Ovary (tissue), 9 donors: Measurements from ENCODE around the gene CAMK2N1. TPM values are rescaled to one million over a fixed set of nuclear protein-coding genes. Genes with fewer than 3 reads are reported as not detected.
"Not testable (repeated sequence)": the region's sequence is repeated elsewhere in the genome, so short reads cannot be mapped to it uniquely, and the experiment has no call there.

ENCODE experiments used
- DNase-seq, 5 donors: peaks; one replicate each; pipeline ENCODE4 v3.0.0-alpha.2; 2019 to 2020
- H3K27ac ChIP-seq, 2 donors: fragments of 200-600 bp; one replicate each; pipeline versions ENCODE4 v1.5.1 to v1.8.0; 2019 to 2022
- H3K27me3 ChIP-seq: fragments of 200-600 bp; one replicate; pipeline ENCODE4 v1.8.0; 2022
- H3K36me3 ChIP-seq: fragments of 200-600 bp; sonication (generic); one replicate; pipeline ENCODE4 v1.5.1; 2019
- H3K4me1 ChIP-seq: one replicate; pipeline ENCODE4 v1.8.1; 2013; ENCODE audit warnings: mild to moderate bottlenecking, moderate library complexity; ENCODE audit not compliant: insufficient read depth
- H3K4me3 ChIP-seq: fragments of 200-600 bp; sonication (generic); one replicate; pipeline ENCODE4 v1.5.1; 2017
- H3K9me3 ChIP-seq, 2 donors: fragments of 200-600 bp in 1 of 2; sonication (generic) in 1 of 2; one replicate each; pipeline versions ENCODE4 v1.5.1 to v1.8.1; 2013 to 2019; ENCODE audit warnings: mild to moderate bottlenecking in 1 of 2, moderate library complexity in 1 of 2
- EP300 ChIP-seq: sonication (generic); formaldehyde crosslinking; IDR thresholded peaks from one replicate; pipeline ENCODE4 v1.6.1; 2017; ENCODE audit warnings: antibody characterized with exemption
- POLR2A ChIP-seq: fragments of 450-650 bp; IDR thresholded peaks from one replicate; pipeline ENCODE4 v1.6.1; 2017; ENCODE audit warnings: antibody characterized with exemption, mild to moderate bottlenecking, moderate library complexity
- WGBS, 3 donors: extraction: QIAGEN DNeasy Blood & Tissue Kit in 1 of 3; methylation state at CpG; one replicate each; pipeline versions ENCODE4 v1.1.5 to v1.1.7; 2013 to 2017; 5-methylcytosine and 5-hydroxymethylcytosine counted together
- intact Hi-C, 4 donors: fragments of 100-400 bp; cut with DNase I; formaldehyde crosslinking; loops; one replicate each; pipeline versions ENCODE4 v1.11.0 to v1.15.1; 2022 to 2023
- polyA plus RNA-seq, 2 donors: library from polyadenylated mRNA; stranded (reverse); fragments of 200-250 nt in 1 of 2; fragments of 350-450 nt in 1 of 2; fragmentation: Illumina TruSeq in 1 of 2; extraction: RNeasy Lipid Tissue Mini Kit (QIAGEN cat#74804) in 1 of 2; gene quantifications; one replicate each; pipeline ENCODE4 v1.2.3, GENCODE V29; 2013 to 2014
- total RNA-seq, 7 donors: library from RNA; depleted of rRNA in 2 of 7; stranded (reverse); fragments of >200 nt in 2 of 7; fragmentation: NEBNext Ultra II Directional in 3 of 7; extraction: Animal tissue kit (Norgen Biotek cat#: 25700) in 3 of 7; gene quantifications; one replicate each; pipeline versions ENCODE4 v1.1.0 to v1.2.4, GENCODE V29; 2016 to 2023
- TF ChIP-seq, protein P1 (sequence below), 3 donors: fragments of 450-650 bp in 2 of 3; fragments of 200-600 bp in 1 of 3; IDR thresholded peaks; one replicate each; pipeline versions ENCODE4 v1.5.1 to v1.8.0; 2016 to 2022; ENCODE audit warnings: antibody characterized with exemption in 3 of 3, mild to moderate bottlenecking in 1 of 3
- donor health status: DM: no; HTN: no; CAD: no; lungs with moderate emphysema.
- donor health status: DM: no; HTN: no; CAD: no.
- donor health status: Bipolar disorder and iron deficiency.
- donor health status: DM: yes; HTN: yes; CAD: no.
- donor health status: DM: no; HTN: no; CAD: no.
- donor health status: DM: yes; HTN: yes; CAD: no.

CAMK2N1 gene
- total and polyA plus RNA-seq, 9 donors = 11.3 to 95.9 (median 35.2) TPM

GRCh38 chr1:20530306-20530705 lies 44.3 kb upstream of the CAMK2N1 start:
- H3K36me3 ChIP-seq = no peaks in the 10 kb centered on the region
- WGBS, 3 donors = 32 to 45% (median 37%) methylated on average over 8 of the region's 8 CpGs
- no peaks in the 10 kb centered on the region for H3K9me3 ChIP-seq
- H3K4me3 ChIP-seq = no peak overlapping the region
- H3K27me3 ChIP-seq = no peaks in the 10 kb centered on the region
- no peak for DNase-seq
- peaks cover 5% of the 10 kb centered on the region for H3K4me1 ChIP-seq
- TF ChIP-seq EP300 (no peak), POLR2A (no peak)
- TF ChIP-seq, protein P1, sequence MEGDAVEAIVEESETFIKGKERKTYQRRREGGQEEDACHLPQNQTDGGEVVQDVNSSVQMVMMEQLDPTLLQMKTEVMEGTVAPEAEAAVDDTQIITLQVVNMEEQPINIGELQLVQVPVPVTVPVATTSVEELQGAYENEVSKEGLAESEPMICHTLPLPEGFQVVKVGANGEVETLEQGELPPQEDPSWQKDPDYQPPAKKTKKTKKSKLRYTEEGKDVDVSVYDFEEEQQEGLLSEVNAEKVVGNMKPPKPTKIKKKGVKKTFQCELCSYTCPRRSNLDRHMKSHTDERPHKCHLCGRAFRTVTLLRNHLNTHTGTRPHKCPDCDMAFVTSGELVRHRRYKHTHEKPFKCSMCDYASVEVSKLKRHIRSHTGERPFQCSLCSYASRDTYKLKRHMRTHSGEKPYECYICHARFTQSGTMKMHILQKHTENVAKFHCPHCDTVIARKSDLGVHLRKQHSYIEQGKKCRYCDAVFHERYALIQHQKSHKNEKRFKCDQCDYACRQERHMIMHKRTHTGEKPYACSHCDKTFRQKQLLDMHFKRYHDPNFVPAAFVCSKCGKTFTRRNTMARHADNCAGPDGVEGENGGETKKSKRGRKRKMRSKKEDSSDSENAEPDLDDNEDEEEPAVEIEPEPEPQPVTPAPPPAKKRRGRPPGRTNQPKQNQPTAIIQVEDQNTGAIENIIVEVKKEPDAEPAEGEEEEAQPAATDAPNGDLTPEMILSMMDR (IDR thresholded peaks at IDR 0.05) = no peak
- intact Hi-C loops = no loop called here
- H3K27ac ChIP-seq = no peak overlapping the region

GRCh38 chr1:20528221-20528620 lies 42.2 kb upstream of the CAMK2N1 start:
- Histone ChIP-seq H3K4me1 (no peaks in the 10 kb centered on the region), H3K36me3 (no peaks in the 10 kb centered on the region), H3K27ac (no peak overlapping the region), H3K9me3 (no peaks in the 10 kb centered on the region), H3K27me3 (no peaks in the 10 kb centered on the region), H3K4me3 (no peak overlapping the region)
- intact Hi-C loops = loop anchor here in 1 of 4 donors (10.0 kb wide), 1 partner anchor 667 kb away; no protein-coding TSS in a partner anchor
- TF ChIP-seq, protein P1 (IDR thresholded peaks at IDR 0.05) = no peak
- no peak for TF ChIP-seq POLR2A
- TF ChIP-seq EP300 = no peak
- WGBS, 3 donors = 61 to 77% (median 65%) methylated on average over 7 of the region's 7 CpGs
- DNase-seq = no peak

DNA sequence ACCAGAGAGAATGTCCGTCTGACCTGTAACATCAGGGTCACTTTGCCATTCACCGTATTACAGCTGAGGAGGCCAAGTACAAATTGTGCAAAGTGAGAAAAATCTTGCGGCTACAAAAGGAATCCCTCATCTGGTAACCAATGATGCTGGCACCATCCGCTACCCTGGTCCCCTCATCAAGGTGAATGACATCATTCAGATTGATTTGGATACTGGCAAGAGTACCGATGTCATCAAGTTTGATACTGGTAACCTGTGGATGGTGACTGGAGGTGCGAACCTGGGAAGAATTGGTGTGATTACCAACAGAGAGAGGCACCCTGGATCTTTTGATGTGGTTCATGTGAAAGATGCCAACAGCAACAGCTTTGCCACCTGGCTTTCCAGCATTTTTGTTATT lies 40.3 kb upstream of the CAMK2N1 start:
- TF ChIP-seq, protein P1 (IDR thresholded peaks at IDR 0.05) = no peak
- no peak for TF ChIP-seq EP300
- no peak for TF ChIP-seq POLR2A
- WGBS, 3 donors = 80 to 91% (median 86%) methylated on average over 6 of the region's 6 CpGs
- Histone ChIP-seq H3K36me3 (no peaks in the 10 kb centered on the region), H3K9me3 (no peaks in the 10 kb centered on the region), H3K27me3 (no peaks in the 10 kb centered on the region), H3K4me3 (no peak overlapping the region), H3K27ac (no peak overlapping the region), H3K4me1 (no peaks in the 10 kb centered on the region)
- intact Hi-C loops = loop anchor here in 1 of 4 donors (10.0 kb wide), 1 partner anchor 669 kb away; no protein-coding TSS in a partner anchor
- DNase-seq = no peak

DNA sequence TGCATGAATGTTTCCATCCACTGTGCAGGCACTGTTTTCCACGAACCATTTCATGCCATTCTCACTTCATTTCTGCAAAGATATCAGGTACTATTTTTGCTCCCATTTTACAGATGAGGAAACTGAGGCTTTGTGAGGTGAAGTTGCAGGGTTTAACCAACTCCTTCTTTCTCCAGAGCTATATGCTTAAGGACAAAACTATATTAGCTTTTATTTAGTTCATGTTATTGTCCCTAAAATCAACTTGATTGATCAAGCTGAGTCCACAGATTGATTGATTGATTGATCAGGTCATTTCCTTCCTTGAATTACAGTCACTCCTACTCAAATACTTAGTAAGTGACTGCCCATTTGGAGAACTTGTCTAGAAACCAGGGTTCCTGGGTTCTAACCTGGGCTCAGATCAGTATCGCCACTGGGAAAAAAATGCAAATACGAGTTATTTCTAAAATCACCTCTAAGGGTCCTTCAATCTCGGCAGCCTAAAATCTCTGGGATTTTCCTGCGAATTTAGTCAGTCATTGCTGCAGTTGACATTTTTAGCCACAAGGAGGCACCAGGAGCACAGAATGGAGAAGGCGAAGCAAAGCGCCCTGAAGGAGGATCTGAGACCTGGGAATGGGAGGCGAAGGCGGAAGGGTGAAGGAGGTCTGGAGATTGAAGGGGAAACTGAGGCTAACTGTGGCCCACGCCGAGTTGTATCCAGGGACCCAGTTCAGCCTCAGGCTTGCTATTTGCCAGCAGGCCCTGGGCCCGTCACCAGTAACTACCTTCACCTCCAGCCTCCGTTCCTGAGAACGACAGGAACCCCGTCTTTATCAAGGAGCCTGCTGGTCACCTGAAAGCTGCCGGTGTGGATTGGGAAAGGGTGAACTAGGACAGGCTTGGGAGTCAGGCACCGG lies 36.2 kb upstream of the CAMK2N1 start:
- Histone ChIP-seq H3K27me3 (no peaks in the 10 kb centered on the region), H3K27ac (no peak overlapping the region), H3K4me3 (no peak overlapping the region), H3K9me3 (no peaks in the 10 kb centered on the region), H3K4me1 (no peaks in the 10 kb centered on the region), H3K36me3 (no peaks in the 10 kb centered on the region)
- 10 to 14% (median 13%) methylated on average over 17 of the region's 17 CpGs for WGBS, 3 donors
- DNase-seq = peak; percentile 75 to 88 (median 80)
- intact Hi-C loops = loop anchor here (2.0 to 10.0 kb wide), 6 partner anchors 113 to 675 kb away; no protein-coding TSS in a partner anchor
- TF ChIP-seq, protein P1 (IDR thresholded peaks at IDR 0.05) = peak; percentile 80 to 85 (median 82)
- no peak for TF ChIP-seq POLR2A
- no peak for TF ChIP-seq EP300

DNA sequence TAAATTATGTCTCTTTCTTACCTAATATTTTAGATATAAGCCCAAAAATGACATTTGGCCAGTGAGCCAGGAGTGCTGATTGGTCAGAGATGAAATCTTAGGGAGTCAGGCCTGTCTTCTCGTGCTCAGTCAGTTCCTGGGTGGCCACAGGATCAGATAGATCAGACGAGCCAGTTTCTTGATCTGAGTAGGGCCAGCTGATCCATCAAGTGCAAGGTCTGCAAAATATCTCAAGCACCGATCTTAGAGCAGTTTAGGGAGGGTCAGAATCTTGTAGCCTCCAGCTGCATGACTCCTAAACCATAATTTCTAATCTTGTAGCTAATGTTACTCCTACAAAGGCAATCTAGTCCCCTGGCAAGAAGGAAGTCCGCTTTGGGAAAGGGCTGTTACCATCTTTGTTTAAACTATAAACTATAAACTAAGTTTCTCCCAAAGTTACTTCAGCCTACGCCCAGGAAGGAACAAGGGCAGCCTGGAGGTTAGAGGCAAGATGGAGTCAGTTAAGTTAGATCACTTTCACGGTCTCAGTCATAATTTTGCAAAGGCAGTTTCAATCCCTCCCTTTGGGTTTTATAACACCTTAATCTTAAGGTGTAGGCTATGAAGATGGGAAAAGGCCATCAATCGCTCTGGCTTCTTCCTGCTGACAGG lies 33.7 kb upstream of the CAMK2N1 start:
- not testable (repeated sequence) for H3K4me3 ChIP-seq, H3K27ac ChIP-seq, H3K4me1 ChIP-seq, H3K27me3 ChIP-seq, DNase-seq, H3K36me3 ChIP-seq, H3K9me3 ChIP-seq
- intact Hi-C loops = loop anchor here in 2 of 4 donors (5.0 to 10.0 kb wide), 4 partner anchors 118 to 678 kb away; no protein-coding TSS in a partner anchor
- 43 to 50% (median 45%) methylated on average over 7 of the region's 7 CpGs for WGBS, 3 donors
